NCI-H2227 (cell line): Measurements from ENCODE around the gene ZNF728.
A peak's percentile ranks its signal among the peaks of the same experiment; 100 is the strongest.
"Not testable (repeated sequence)": the region's sequence is repeated elsewhere in the genome, so short reads cannot be mapped to it uniquely, and the experiment has no call there.

Source experiments
- DNase-seq: peaks from one replicate; lab custom pipeline; 2025; ENCODE audit not compliant: unreplicated experiment; lab: John Stamatoyannopoulos, UW

The ZNF728 gene

DNA sequence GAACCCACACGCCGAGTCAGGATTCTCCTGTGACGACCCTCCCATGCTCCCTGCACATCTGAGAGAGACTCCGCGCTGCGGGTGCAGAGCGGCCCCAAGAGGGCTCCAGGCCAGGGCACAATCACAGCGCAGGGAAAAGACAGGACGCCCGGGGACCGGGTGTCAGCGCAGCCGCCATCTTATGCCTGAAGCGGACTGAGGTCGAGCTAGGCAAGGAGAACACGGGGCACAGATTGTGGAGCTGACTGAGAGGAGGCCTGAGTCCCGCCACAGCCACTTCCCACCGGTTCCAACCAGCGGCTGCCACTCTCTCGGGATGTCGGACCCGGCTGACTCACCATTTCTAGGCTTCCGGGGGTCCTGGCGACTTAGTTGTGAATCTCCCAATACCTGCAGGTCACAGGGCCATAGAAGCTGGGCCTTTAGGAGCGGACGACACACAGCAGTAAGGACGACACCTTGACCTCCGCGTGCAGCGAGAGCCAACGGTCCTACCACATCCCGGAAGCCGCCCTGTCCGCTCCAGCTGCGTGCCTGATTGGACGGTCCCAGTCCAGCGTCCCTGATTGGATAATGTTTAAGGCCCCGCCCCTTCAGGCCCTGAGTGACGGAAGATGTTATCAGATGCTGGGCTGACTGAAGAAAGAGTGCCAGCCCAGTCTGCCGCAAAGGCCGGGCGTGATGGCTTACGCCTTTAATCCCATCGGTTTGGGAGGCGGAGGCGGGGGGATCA is at the start of gene ZNF728:
ZNF728 (minus strand) TSS at position 487 of the 733 bp plus-strand sequence; CDS start at position 341, 146 bp downstream.
- peak; percentile 82 for DNase-seq

DNA sequence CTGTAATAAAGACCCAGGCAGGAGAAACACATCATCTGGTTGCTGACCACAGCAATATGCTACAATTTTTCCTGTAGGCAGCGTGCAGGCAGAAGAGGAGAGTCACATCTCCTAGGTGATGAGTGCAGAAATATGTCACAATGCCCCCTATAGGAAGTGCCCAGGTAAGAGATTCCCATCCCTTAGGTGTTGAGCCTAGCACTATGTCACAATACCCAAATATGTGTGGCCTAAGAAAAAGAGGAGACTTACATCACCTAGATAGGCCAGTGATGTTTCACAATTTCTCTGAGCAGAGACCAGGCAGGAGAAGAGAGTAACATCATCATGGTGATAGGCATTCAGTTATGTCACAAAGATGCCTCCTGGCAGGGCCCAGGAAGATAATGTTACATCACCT is 49.4 kb upstream of the ZNF728 start:
- no peak for DNase-seq

DNA sequence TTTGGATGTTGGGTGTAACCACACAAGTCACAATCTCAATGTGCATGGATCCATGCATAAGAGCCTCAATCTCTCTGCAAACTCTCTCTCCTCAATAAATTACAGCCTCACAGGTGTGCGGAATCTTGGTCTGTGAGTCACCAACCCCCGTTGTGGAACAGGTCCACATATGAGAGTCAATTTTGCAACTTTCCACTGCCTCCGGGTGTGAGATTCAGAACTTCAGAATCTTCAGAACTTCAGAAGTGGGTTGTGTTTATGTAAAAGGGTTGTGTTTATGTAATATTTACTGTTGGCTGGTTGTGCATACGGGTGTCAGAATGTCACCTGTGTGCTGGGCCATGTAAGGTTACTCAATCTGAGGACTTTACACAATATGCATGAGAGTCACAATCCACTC is 46.3 kb upstream of the ZNF728 start:
- no peak for DNase-seq

DNA sequence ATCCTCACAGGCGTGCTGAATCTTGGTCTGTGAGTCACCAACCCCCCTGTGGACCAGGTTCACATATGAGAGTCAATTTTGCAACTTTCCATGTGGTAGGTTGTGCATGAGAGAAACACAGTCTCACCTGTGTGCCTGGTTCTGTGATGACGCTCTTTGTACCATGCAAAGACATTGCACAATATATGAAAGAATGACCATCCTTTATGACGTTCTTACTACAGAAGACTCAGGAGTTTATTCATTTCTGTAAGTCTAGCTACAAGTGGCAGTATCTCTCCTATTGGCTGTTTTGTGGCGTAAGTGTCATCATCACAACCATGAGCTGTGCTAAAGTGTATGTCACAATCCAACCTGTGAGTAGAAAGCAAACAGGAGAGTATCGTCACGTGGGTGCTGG is 43.8 kb upstream of the ZNF728 start:
- no peak for DNase-seq

DNA sequence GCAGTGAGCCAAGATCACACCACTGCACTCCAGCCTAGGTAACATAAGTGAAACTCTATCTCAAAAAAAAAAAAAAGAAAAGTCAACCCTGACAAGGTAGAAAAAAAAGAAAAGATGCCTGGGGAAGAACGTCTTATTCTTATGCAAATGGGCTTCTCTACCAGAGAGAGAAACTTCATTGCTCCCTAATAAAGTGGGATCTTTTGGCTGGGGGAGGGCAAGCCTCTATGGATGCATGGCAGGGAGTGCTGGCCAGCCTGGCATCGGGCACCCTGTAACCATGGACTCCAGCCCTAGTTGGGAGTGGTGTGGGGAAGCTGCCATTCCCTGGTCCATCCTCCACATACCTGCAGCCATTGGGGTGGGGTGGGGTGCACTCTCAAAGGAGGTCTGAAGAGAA is 30.7 kb upstream of the ZNF728 start:
- no peak for DNase-seq

DNA sequence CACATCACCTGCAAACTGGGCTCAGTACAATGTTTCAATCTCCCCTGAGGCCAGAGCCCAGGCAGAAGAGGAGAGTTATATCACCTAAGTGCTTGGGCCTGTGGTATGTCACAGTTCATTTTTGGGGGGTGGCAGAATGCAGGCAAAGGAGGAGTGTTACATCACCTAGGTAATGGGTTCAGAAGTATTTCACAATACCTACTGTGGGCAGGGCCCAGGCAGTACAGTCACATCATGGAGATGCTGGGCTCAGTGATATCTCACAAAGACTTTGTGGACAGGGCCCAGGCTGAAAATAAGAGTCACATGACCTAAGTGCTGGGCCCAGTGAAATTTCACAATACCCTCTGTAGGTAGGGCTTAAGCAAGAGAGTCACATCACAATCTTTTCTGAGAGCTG is 12.7 kb upstream of the ZNF728 start:
- DNase-seq: no peak

DNA sequence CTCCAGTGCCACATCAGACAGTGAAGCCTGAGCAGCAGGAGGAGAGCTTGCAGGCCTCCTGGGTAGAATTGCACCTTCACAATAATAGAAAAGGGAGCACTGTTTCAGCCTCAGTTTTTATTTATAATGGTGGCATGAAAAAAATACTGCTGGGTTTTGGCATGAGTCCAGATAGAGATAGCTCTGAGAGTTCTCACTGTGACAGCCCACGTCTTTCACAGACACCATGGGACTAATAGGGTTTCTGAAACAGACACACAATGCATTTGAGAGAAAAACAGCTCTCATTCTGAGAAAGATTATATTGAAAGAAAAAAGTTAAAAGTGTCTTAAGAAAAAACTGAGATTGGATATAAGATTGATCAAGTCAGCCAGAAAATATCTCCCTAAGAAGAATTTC is 8.0 kb downstream of the ZNF728 start:
- DNase-seq: not testable (repeated sequence)

DNA sequence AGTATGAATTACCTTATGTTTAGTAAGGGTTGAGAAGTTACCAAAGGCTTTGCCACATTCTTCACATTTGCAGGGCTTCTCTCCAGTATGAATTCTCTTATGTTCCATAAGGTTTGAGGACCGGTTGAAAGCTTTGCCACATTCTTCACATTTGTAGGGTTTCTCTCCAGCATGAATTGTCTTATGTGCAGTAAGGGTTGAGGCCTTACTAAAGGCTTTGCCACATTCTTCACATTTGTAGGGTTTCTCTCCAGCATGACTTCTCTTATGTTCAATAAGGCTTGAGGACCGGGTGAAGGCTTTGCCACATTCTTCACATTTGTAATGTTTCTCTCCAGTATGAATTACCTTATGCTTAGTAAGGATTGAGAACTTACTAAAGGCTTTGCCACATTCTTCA is 26.7 kb downstream of the ZNF728 start:
- DNase-seq: no peak

DNA sequence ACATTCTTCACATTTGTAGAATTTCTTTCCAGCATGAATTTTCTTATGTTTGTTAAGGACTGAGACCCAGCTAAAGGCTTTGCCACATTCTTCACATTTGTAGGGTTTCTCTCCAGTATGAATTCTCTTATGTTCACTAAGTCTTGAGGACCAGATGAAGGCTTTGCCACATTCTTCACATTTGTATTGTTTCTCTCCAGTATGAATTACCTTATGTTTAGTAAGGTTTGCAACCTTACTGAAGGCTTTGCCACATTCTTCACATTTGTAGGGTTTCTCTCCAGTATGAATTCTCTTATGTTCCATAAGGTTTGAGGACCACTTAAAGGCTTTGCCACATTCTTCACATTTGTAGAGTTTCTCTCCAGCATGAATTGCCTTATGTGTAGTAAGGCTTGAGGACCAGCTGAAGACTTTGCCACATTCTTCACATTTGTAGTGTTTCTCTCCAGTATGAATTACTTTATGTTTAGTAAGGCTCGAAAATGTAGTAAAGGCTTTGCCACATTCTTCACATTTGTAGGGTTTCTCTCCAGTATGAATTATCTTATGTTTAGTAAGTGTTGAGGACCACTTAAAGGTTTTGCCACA is 27.3 kb downstream of the ZNF728 start:
- DNase-seq: not testable (repeated sequence)

DNA sequence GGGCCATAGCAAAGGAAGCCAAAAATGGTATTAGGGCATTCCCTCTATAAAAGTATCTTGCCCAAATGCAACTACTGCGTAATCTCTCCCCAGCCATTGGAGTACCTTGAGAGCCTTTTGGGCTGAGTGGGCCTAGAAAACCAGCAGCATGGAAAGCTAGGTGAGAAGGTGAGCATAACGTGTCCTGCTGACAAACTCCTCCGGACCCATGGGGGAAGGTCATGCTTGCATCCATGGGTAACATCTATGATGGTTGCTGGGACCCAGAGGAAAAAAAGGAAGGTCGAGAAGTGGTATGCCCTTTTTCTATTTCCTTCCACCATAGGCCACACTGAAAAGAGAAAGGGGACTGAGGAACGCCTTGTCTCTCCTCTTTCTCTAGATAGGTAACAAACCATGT is 57.4 kb downstream of the ZNF728 start:
- no peak for DNase-seq

DNA sequence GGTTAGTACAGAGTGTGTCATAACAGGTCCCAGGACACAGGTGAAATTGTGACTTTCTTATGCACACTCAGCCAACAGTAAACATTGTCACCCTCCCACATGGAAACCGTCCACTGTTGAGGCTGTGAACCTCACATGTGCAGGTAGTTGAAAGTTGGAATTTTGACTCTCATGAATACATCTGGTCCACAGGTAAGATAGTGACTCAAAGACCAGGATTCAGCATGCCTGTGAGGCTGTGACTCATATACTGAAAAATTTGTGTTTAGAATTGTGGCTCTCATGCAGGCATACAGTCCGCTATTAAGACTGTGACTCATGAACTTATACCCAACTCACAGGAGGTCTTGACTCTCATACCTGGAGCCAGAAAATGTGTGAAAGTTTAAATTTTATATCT is 67.8 kb downstream of the ZNF728 start:
- DNase-seq: no peak

DNA sequence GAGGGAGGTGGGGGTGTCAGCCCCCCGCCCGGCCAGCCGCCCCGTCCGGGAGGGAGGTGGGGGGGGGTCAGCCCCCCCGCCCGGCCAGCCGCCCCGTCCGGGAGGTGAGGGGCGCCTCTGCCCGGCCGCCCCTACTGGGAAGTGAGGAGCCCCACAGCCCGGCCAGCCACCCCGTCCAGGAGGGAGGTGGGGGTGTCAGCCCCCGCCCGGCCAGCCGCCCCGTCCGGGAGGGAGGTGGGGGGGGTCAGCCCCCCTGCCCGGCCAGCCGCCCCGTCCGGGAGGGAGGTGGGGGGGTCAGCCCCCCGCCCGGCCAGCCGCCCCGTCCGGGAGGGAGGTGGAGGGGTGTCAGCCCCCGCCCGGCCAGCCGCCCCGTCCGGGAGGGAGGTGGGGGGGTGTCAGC is 75.4 kb downstream of the ZNF728 start:
- not testable (repeated sequence) for DNase-seq

DNA sequence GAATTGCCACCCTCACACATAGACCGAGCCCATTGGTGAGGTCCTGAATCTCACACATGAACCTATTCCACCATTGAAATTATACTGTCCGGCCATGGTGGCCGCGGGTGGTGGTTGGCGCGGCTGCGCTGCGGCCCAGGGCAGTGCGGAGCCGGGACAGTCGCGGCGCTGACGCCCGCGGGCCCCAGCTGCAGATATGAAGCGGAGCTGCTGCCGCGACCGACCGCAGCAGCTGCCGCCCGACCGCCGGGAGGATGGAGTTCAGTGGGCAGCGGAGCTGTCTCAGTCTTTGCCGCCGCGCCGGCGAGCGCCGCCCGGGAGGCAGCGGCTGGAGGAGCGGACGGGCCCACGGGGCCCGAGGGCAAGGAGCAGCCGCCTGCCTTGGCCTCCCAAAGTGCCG is 77.8 kb downstream of the ZNF728 start:
- DNase-seq: not testable (repeated sequence)
